ENCODE measurements around the gene NACC2.
"Not testable (repeated sequence)": the region's sequence is repeated elsewhere in the genome, so short reads cannot be mapped to it uniquely, and the experiment has no call there.

NACC2 gene

GRCh38 chr9:136048560-136049411 lies 46.3 kb downstream of the NACC2 start:
- in situ Hi-C loops (cut with MboI; ENCODE audit: low sequenced_read_pairs), result no loop called here

GRCh38 chr9:136047775-136048559 lies 47.1 kb downstream of the NACC2 start:
- in situ Hi-C loops (cut with MboI; ENCODE audit: low sequenced_read_pairs), result no loop called here

- in situ Hi-C loops (cut with MboI; ENCODE audit: low sequenced_read_pairs), result no loop called here
Measured at GRCh38 chr9:136047076-136047774, 47.9 kb downstream of the NACC2 start.

GRCh38 chr9:136046554-136046920 lies 48.6 kb downstream of the NACC2 start:
- in situ Hi-C loops (cut with MboI; ENCODE audit: low sequenced_read_pairs), result no loop called here

GRCh38 chr9:136045595-136046553 lies 49.2 kb downstream of the NACC2 start:
- in situ Hi-C loops (cut with MboI; ENCODE audit: low sequenced_read_pairs), result no loop called here

GRCh38 chr9:136044971-136045594 lies 50.0 kb downstream of the NACC2 start:
- in situ Hi-C loops (cut with MboI; ENCODE audit: low sequenced_read_pairs), result no loop called here

- in situ Hi-C loops (cut with MboI; ENCODE audit: low sequenced_read_pairs), result no loop called here
Measured at GRCh38 chr9:136044207-136044970, 50.7 kb downstream of the NACC2 start.

- in situ Hi-C loops (cut with MboI; ENCODE audit: low sequenced_read_pairs), result no loop called here
Measured at GRCh38 chr9:136043441-136043991, 51.6 kb downstream of the NACC2 start.

GRCh38 chr9:136042541-136042940 lies 52.5 kb downstream of the NACC2 start:
- in situ Hi-C loops (cut with MboI; ENCODE audit: low sequenced_read_pairs), result no loop called here

GRCh38 chr9:136040848-136041247 lies 54.2 kb downstream of the NACC2 start:
- in situ Hi-C loops (cut with MboI; ENCODE audit: low sequenced_read_pairs), result not testable (repeated sequence)

- in situ Hi-C loops (cut with MboI; ENCODE audit: low sequenced_read_pairs), result no loop called here
Measured at GRCh38 chr9:136039488-136039887, 55.6 kb downstream of the NACC2 start.

- in situ Hi-C loops (cut with MboI; ENCODE audit: low sequenced_read_pairs), result no loop called here
Measured at GRCh38 chr9:136036848-136037247, 58.2 kb downstream of the NACC2 start.

- in situ Hi-C loops (cut with MboI; ENCODE audit: low sequenced_read_pairs), result no loop called here
Measured at GRCh38 chr9:136036050-136036449, 59.0 kb downstream of the NACC2 start.

GRCh38 chr9:136031741-136032730 lies 63.1 kb downstream of the NACC2 start:
- in situ Hi-C loops (cut with MboI; ENCODE audit: low sequenced_read_pairs), result no loop called here

- in situ Hi-C loops (cut with MboI; ENCODE audit: low sequenced_read_pairs), result no loop called here
Measured at GRCh38 chr9:136031094-136031493, 64.0 kb downstream of the NACC2 start.

GRCh38 chr9:136029556-136029955 lies 65.5 kb downstream of the NACC2 start:
- in situ Hi-C loops (cut with MboI; ENCODE audit: low sequenced_read_pairs), result no loop called here

GRCh38 chr9:136028760-136029470 lies 66.2 kb downstream of the NACC2 start:
- in situ Hi-C loops (cut with MboI; ENCODE audit: low sequenced_read_pairs), result no loop called here

All from HL-60/S4 (cell line).